CMK (cell line): ENCODE results near the gene SLC7A6OS.

Experiments
- DNase-seq: peaks from one replicate; pipeline ENCODE4 v3.0.0-alpha.2; 2010; ENCODE audit warnings: low read depth

Gene SLC7A6OS

GRCh38 chr16:68279726-68280558, 30.8 kb downstream of the SLC7A6OS start:
- no peak for DNase-seq

GRCh38 chr16:68276223-68276622, 34.5 kb downstream of the SLC7A6OS start:
- DNase-seq: no peak

GRCh38 chr16:68275611-68276191, 35.0 kb downstream of the SLC7A6OS start:
- no peak for DNase-seq

GRCh38 chr16:68274441-68274840, 36.3 kb downstream of the SLC7A6OS start:
- no peak for DNase-seq

- DNase-seq: no peak
These were observed 36.9 kb downstream of the SLC7A6OS start for GRCh38 chr16:68273896-68274295.

- no peak for DNase-seq
These were observed 37.3 kb downstream of the SLC7A6OS start for GRCh38 chr16:68273459-68273858.

GRCh38 chr16:68272507-68273209, 38.1 kb downstream of the SLC7A6OS start:
- no peak for DNase-seq

GRCh38 chr16:68270353-68270752, 40.4 kb downstream of the SLC7A6OS start:
- no peak for DNase-seq

GRCh38 chr16:68269793-68270192, 41.0 kb downstream of the SLC7A6OS start:
- no peak for DNase-seq

GRCh38 chr16:68267612-68268405, 42.9 kb downstream of the SLC7A6OS start:
- DNase-seq: no peak

GRCh38 chr16:68265078-68265920, 45.4 kb downstream of the SLC7A6OS start:
- DNase-seq: peak; percentile 52

- DNase-seq: peak; percentile 63
These were observed 46.3 kb downstream of the SLC7A6OS start, which contains the start of gene SLC7A6 for GRCh38 chr16:68264128-68265077. TSS of gene SLC7A6 (plus strand) at chr16:68264526. CDS start at chr16:68274727, 10,201 bp downstream.

GRCh38 chr16:68263559-68264127, 47.1 kb downstream of the SLC7A6OS start:
- no peak for DNase-seq

- no peak for DNase-seq
These were observed 51.5 kb downstream of the SLC7A6OS start for GRCh38 chr16:68259007-68259825.

- DNase-seq: no peak
These were observed 52.6 kb downstream of the SLC7A6OS start for GRCh38 chr16:68257906-68258800.

- DNase-seq: no peak
These were observed 53.4 kb downstream of the SLC7A6OS start for GRCh38 chr16:68257251-68257905.

- DNase-seq: no peak
These were observed 55.0 kb downstream of the SLC7A6OS start for GRCh38 chr16:68255712-68256111.
